ENCODE results near the gene VPS13D. TPM values are rescaled to one million over a fixed set of nuclear protein-coding genes. Genes with fewer than 3 reads are reported as not detected.

Gene VPS13D
- total and polyA plus RNA-seq, 10 of the 15 experiments (the other 5 are each of a cell fraction or from before 2014, with no cell fraction given): 1.4 to 16.9 (median 8.5) TPM

GRCh38 chr1:12246584-12246983 is 16.8 kb downstream of the VPS13D start:
- RAD21 ChIA-PET (ENCODE audit: unreplicated experiment): no interaction called here
- Histone ChIP-seq H3K9me3 (replicated peaks; ENCODE audit: control insufficient read depth, insufficient read depth, low read length) (no peaks in the 10 kb centered on the region), H4K20me1 (ENCODE audit: control insufficient read depth, insufficient read depth) (no peaks in the 10 kb centered on the region), H2AFZ (ENCODE audit: control insufficient read depth, low read depth, low read length) (no peak overlapping the region), H3K4me3 (no peak overlapping the region), H3K79me2 (ENCODE audit: control insufficient read depth, insufficient read depth, low read length) (no peaks in the 10 kb centered on the region), H3K27me3 (replicated peaks in 1 of 2; ENCODE audit: control insufficient read depth in 2 of 2, insufficient read depth in 2 of 2, low read length in 1 of 2) (no peaks in the 10 kb centered on the region), H3K4me1 (ENCODE audit: control insufficient read depth, insufficient read depth, low read length) (no peaks in the 10 kb centered on the region), H3K36me3 (ENCODE audit: control insufficient read depth in 2 of 2, insufficient read depth in 2 of 2, low read length in 1 of 2) (peaks cover 6 to 17% of the 10 kb centered on the region in 2 experiments), H3K27ac (ENCODE audit: control insufficient read depth, insufficient read depth) (no peak overlapping the region), H3K9ac (ENCODE audit: control insufficient read depth, insufficient read depth, low read length) (no peak overlapping the region), H3K4me2 (ENCODE audit: control insufficient read depth, insufficient read depth) (no peak overlapping the region)
- no TSS peak for BruUV-seq (replicated peaks)
- WGBS (ENCODE audit: insufficient coverage, insufficient replicate concordance, low lambda C conversion rate, missing lambda C conversion rate): 88% methylated on average over 6 of the region's 6 CpGs
- FAIRE-seq (no peak), DNase-seq (ENCODE audit: low read depth, low spot score) (no peak), ATAC-seq (no peak)
- intact Hi-C loops (cut with micrococcal nuclease; ENCODE audit: unreplicated experiment): no loop called here
- TF ChIP-seq IRF3 (IDR thresholded peaks at IDR 0.05) (no peak), BCL3 (IDR thresholded peaks at IDR 0.05; ENCODE audit: borderline replicate concordance, insufficient read depth, low read depth, low read length, poor library complexity, severe bottlenecking) (no peak)
- SMC1A ChIA-PET (ENCODE audit: uncharacterized antibody, unreplicated experiment): interaction anchor here (1.3 kb wide), 1 partner anchor 122 kb away, joined by 3 read pairs; no protein-coding TSS in a partner anchor
- CTCF ChIA-PET: interaction anchor here (1.0 kb wide), 1 partner anchor 122 kb away, joined by 3 read pairs; no protein-coding TSS in a partner anchor
- POLR2A ChIA-PET: no interaction called here
- in situ Hi-C loops (cut with MboI): no loop called here

- no peak for ATAC-seq
- Histone ChIP-seq H3K27ac (ENCODE audit: control insufficient read depth, insufficient read depth) (no peak overlapping the region), H3K9me3 (replicated peaks; ENCODE audit: control insufficient read depth, insufficient read depth, low read length) (no peaks in the 10 kb centered on the region), H3K4me2 (ENCODE audit: control insufficient read depth, insufficient read depth) (no peak overlapping the region), H3K27me3 (replicated peaks in 1 of 2; ENCODE audit: control insufficient read depth in 2 of 2, insufficient read depth in 2 of 2, low read length in 1 of 2) (no peaks in the 10 kb centered on the region), H2AFZ (ENCODE audit: control insufficient read depth, low read depth, low read length) (no peak overlapping the region), H3K36me3 (ENCODE audit: control insufficient read depth in 2 of 2, insufficient read depth in 2 of 2, low read length in 1 of 2) (peaks cover 6 to 21% of the 10 kb centered on the region in 2 experiments), H3K4me3 (no peak overlapping the region), H4K20me1 (ENCODE audit: control insufficient read depth, insufficient read depth) (no peaks in the 10 kb centered on the region), H3K9ac (ENCODE audit: control insufficient read depth, insufficient read depth, low read length) (no peak overlapping the region), H3K79me2 (ENCODE audit: control insufficient read depth, insufficient read depth, low read length) (no peaks in the 10 kb centered on the region), H3K4me1 (ENCODE audit: control insufficient read depth, insufficient read depth, low read length) (no peaks in the 10 kb centered on the region)
- 95% methylated on average over 1 of the region's 1 CpG for WGBS (ENCODE audit: insufficient coverage, insufficient replicate concordance, low lambda C conversion rate, missing lambda C conversion rate)
- ChIA-PET CTCF (no interaction called here), POLR2A (interaction anchor here (0.9 kb wide), 1 partner anchor 14 kb away, joined by 3 read pairs; no protein-coding TSS in a partner anchor), SMC1A (ENCODE audit: uncharacterized antibody, unreplicated experiment) (interaction anchor here (0.8 kb wide), 1 partner anchor 100 kb away, joined by 3 read pairs; no protein-coding TSS in a partner anchor), RAD21 (ENCODE audit: unreplicated experiment) (no interaction called here)
- FAIRE-seq: no peak
- intact Hi-C loops (cut with micrococcal nuclease; ENCODE audit: unreplicated experiment): no loop called here
- no TSS peak for BruUV-seq (replicated peaks)
- in situ Hi-C loops (cut with MboI): no loop called here
- no peak for DNase-seq (ENCODE audit: low read depth, low spot score)
- TF ChIP-seq KLF5 (IDR thresholded peaks at IDR 0.05; ENCODE audit: partially characterized antibody) (no peak), ZZZ3 (IDR thresholded peaks at IDR 0.05; ENCODE audit: control insufficient read depth, insufficient read length, low read depth) (no peak), ASH2L (IDR thresholded peaks at IDR 0.05; ENCODE audit: borderline replicate concordance, low read depth) (no peak), SMARCA5 (IDR thresholded peaks at IDR 0.05) (no peak), TCF3 (IDR thresholded peaks at IDR 0.05; ENCODE audit: borderline replicate concordance, insufficient read depth, low read depth, low read length) (no peak), KDM1A (IDR thresholded peaks at IDR 0.05; ENCODE audit: borderline replicate concordance) (no peak), IRF3 (IDR thresholded peaks at IDR 0.05) (no peak), CREB1 (IDR thresholded peaks at IDR 0.05; ENCODE audit: low read depth) (no peak)
Observed at GRCh38 chr1:12249181-12249580, 19.4 kb downstream of the VPS13D start.
